Glomerular visceral epithelial cell (primary cell): ENCODE data around the gene GLCCI1.

ENCODE experiments used
- DNase-seq: peaks from one replicate; pipeline ENCODE4 v3.0.0-alpha.2; 2016; ENCODE audit errors: extremely low spot score

GLCCI1 gene

DNA sequence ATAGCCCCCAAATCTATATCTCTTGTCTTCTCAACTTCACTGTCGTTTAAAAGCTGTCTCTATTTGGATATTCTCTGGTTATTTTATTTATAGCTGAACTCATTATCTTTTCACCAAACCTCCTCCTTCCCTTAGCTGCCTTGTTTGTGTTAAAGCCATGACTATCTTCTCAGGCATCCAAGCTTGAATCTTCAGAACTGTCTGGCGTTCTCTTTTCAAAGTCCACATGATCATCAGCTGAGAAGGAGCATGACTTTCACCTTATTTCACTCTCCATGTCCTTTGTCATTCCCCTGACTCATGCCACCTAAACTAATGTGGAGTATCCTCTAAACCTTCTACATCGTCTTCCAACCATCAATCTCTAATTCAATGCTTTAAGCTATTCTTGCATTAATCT is 5.7 kb upstream of the GLCCI1 start:
- DNase-seq = no peak

DNA sequence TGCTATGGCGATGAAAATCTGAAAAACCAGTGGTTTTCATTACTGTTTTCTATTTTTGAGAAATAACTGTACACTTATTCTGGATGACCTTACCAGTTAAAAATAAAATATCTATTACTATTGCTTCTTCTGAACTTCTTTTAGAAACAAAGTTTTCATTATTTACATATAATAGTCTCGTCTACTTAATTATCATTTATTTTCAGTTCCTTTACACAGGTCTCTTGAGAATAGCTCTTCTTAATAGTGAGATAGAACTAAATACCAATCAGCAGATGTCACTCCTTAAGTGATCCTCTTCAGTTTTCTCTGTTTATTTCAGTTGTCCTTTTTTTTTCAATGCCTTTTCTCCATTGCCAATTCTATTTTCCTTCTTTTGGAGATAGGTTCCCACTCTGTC is 4.3 kb upstream of the GLCCI1 start:
- no peak for DNase-seq

DNA sequence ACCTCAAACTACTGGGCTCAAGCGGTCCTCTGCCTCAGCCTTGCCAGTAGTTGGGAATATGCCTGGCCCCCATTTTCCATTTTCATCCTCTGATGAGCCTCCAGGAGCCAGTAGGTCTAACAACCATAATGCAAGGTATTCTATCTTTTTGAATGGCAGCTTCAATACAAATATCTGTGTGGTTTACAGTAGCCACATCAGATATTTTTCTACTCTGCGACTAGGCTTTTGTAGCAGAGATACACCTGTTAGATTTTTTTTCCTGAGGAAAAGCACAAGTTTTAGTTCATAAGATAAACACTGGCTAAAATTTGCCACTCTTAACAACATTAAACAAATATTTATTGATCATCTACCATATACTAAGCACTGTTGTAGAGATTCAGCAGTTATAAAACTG is 3.9 kb upstream of the GLCCI1 start:
- no peak for DNase-seq

DNA sequence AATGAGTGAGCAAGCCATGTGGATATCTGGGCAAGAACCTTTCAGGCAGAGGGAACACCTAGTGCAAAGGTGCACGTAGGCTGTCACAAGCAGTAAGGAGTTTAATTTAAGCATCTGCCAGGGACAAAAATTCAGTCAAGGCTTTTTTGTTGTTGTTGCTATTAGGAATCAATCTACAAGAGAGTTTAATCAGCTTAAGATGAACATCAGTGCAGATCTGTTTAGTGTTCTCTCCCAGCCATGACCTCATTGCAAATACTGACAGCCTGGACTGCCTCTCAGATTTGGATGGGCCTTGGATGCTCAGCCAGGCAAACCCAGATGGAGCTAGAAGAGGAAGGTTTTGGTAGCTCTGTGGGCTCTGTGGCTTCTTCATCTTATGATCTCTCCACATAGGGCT is 3.3 kb upstream of the GLCCI1 start:
- no peak for DNase-seq

DNA sequence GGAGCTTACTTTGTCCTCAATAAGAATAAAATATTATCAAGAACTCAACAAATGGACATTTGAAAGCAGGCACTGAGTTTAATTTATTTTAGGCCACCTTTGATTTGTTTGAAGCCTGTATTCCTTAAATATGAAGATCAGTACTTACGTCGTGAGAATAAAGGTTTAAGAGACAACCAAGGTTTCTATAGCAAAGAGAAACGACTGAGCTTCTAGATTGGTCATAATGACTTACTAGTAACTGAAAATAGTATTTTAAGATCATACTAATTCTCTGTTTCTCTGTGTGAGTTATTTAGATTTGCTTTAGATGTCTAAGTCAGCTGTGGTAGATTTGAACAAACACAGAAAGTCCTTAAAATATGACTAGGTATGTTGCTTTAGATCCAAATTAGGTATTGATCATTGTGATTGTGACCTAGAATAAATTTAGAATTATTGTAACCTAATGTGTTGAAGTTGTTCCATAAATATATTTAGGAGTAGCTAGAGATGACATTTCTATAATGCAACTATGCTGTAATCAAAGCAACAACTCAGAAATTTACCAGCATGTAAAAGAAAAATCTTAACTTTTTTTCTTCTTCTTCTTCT is 2.4 kb upstream of the GLCCI1 start:
- no peak for DNase-seq

- no peak for DNase-seq
Measured at GRCh38 chr7:7967886-7968543, 581 bp upstream of the GLCCI1 start.

- peak; percentile 44 for DNase-seq
Measured at GRCh38 chr7:7969306-7970236, 975 bp downstream of the GLCCI1 start.

DNA sequence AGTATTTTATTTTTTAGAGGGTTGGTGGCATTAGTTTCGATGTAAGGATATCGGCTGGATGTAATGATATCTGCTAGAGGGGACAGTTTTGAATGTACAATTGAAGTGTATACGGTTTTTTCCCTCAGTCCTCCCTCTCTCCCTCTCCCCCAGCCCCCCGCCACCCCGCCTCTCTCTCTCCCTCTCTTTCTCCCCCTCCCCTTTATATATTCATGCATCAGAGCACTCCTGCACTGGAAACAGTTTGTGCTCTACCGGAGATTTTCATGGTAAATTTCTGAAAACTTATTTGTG is 1.6 kb downstream of the GLCCI1 start:
- no peak for DNase-seq

DNA sequence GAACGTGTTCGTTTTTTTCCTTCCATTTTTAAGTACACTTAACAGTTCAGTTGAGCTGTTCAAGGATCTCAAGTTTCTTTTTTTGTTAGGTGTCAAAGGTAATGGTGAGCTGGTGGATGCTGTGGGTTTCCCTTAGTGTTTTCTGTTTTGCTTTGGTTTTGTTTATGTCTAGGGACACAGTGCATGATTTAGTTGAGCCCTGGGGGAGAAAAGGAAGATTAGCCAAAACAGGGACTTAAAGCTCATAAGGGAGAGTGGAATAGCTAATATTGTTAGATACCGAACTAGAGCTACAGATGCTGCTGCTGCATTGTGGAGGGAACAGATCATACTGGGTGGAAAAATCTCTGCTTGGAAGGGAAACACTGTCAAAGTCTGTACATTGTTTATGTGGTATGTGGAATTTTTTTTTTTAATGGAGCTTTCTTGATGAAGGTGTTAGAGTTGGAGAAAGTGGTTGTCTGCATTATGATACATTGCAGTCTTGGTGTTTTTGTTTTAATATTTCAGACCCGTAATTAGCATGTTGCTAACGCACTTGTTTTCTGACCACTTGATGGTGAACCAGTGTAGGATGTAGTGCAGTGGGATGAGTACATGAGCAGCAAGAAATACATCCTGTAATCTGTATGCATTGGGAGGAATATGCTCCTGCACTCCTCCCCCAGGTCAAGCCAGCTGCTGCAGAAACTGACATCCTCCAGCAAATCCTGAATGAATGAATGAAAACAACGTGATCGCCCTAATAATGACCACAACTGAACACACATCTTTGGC is 2.1 kb downstream of the GLCCI1 start:
- DNase-seq = peak; percentile 7

DNA sequence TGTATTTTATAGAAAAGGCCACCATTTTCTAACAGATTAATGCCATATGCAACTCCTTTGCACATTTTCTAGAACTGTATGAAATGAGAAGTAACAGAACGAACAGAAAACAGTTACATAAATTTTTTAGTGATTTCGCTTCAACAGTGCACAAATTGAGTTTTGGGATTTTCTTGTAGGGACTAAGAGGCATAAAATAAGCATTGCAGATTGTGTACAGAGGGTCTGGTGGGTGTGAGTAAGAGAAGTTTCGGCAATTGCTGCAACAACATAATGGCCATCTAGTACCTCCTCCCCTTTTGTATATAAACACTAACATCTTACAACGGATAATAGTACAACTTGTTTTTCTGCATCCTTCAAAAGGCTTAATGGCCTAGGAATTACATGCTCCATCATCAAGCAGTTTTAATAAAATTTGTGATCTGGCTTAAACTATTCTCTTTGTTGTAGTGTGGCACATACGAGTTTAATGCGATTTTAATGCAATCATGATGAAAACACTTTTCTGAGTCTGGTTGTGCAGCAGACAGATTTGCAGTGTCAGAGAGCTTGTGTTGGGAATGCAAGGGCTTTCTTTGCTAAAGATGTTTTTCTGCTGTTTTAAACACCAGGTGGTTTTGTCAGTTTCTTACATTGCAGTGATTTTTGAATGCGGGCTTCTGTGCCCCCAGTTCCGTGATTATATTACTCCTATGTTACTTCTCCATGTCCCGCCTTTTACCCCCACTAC is 2.9 kb downstream of the GLCCI1 start:
- no peak for DNase-seq

GRCh38 chr7:7972128-7972527 is 3.5 kb downstream of the GLCCI1 start:
- peak; percentile 7 for DNase-seq

DNA sequence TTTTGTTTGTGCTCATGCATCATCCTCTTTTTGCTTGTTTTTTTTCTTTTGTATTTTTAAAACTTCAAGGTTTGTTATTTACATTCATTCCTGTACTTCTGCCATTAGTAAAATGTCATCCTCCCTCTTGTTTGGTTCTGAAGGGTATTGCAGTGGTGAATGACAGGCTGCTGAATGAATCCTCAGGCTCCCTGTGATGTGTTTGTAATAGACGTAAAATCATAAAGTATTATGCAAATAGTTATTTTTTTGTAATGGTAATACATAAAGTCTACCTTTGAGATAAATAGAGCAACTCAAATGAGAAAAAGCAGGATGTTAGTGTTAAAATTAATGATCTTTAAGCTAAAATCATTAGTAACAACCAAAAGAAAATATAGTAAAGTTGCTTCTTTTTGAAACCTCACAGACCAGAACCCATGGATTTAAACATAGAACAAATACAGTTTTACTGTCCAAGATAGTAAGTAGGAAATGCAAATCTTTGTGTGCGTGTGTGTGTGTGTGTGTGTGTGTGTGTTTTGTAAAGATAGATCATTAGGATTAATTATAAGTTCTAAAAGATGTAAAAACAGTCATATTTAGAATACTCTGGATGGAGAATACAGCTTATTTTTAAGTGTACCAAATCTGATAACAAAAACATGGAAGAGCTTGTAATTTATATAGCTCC is 4.5 kb downstream of the GLCCI1 start:
- no peak for DNase-seq

- DNase-seq = no peak
Measured at GRCh38 chr7:7976677-7977076, 8.1 kb downstream of the GLCCI1 start.

GRCh38 chr7:7977774-7978173 is 9.2 kb downstream of the GLCCI1 start:
- no peak for DNase-seq

- DNase-seq = no peak
Measured at GRCh38 chr7:7978860-7979259, 10.3 kb downstream of the GLCCI1 start.

GRCh38 chr7:7979558-7979957 is 11.0 kb downstream of the GLCCI1 start:
- no peak for DNase-seq

- DNase-seq = no peak
Measured at GRCh38 chr7:7980134-7980533, 11.5 kb downstream of the GLCCI1 start.

DNA sequence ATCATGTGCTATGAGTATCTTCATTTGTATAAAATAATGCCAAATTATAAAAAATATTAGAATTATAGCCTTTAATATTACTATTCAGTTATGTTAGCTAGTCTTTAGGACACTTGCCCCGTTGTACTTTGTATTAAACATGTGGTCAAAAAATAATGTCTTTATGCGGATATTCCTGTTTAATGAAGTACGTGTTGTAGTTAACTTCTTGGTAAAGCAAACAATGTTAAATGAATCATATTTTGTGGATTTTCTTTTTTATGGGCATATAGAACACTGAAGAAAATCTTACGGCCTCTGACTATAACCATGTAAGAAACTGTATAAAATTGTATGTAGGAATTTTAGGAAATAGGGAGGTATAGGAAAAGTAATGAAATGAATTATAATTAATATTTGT is 14.3 kb downstream of the GLCCI1 start:
- DNase-seq = no peak

- DNase-seq = no peak
Measured at GRCh38 chr7:7984424-7984823, 15.8 kb downstream of the GLCCI1 start.

DNA sequence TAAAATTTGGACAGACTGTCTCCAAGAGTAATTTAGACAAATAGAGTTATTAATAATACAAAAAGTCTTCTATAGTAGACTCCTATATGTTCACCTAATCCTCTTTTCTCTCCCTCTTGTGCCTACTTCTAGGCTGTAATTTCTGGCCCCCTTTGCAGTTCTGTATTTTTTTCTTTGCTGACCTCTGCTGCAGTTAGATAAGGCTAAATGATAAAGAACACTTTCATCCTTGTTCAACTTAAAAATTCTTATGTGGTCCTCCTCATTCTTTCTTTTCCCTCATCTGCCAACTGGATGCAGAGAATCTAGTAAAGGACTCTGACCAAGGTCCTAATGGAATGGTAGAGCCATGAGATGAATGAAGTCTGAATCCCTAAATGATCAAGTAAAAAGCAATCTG is 20.1 kb downstream of the GLCCI1 start:
- no peak for DNase-seq

DNA sequence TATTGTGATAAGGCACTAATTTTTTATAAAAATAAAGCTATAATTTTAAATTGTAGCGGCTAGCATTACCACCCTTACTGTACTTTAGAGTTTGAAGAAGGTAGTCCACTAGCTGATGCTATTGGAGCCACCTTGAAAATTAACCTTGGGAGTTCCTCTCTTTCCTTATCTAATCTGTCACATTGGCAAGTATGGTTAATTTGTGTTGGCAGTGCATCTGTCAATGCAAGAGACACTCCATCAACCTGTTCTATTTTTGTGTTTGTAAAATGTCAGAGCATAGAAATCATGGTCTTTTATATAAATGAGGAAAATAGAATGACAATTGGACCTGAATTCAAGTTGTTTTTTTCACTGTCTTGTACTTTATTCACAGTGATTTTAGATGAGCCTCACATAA is 20.5 kb downstream of the GLCCI1 start:
- DNase-seq = no peak
